ENCODE data around the gene SDK2.

SDK2 gene

GRCh38 chr17:73498176-73498575, 146.1 kb downstream of the SDK2 start:
- Mint-ChIP-seq H3K4me1 (peaks cover 24% of the 10 kb centered on the region), H3K36me3 (peaks cover 25% of the 10 kb centered on the region), H3K9me3 (no peaks in the 10 kb centered on the region), H3K27ac (no peak overlapping the region), H3K4me3 (no peak overlapping the region), H3K27me3 (peaks cover 3% of the 10 kb centered on the region)
- ATAC-seq (ENCODE audit: low read depth) (no peak), DNase-seq (ENCODE audit: low spot score in 2 of 2) (no peak)

DNA sequence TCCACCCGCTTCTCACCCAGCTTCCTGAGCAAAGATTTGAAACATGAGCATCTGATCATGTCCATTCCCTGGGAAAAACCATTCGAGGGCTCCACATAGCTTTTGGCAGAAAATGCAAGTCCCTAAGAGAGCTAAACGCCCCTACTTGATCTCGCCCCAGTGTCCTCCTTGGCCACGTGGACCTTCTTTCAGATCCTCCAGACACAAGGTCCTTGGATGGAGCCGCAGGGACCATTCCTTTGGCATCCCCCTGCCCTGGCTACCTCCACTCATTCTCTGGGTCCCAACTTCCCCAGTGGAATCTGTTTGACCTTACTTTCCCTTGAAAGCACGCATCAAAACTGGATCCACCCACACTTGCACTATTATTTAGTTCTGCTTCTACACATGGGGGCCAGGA, 146.5 kb downstream of the SDK2 start:
- no peak for ATAC-seq (ENCODE audit: low read depth)
- no peak for DNase-seq (ENCODE audit: low spot score in 2 of 2)
- Mint-ChIP-seq H3K4me3 (no peak overlapping the region), H3K27ac (peak overlapping the region; percentile 4), H3K9me3 (no peaks in the 10 kb centered on the region), H3K27me3 (peaks cover 3% of the 10 kb centered on the region), H3K4me1 (peaks cover 24% of the 10 kb centered on the region), H3K36me3 (peaks cover 22% of the 10 kb centered on the region)

DNA sequence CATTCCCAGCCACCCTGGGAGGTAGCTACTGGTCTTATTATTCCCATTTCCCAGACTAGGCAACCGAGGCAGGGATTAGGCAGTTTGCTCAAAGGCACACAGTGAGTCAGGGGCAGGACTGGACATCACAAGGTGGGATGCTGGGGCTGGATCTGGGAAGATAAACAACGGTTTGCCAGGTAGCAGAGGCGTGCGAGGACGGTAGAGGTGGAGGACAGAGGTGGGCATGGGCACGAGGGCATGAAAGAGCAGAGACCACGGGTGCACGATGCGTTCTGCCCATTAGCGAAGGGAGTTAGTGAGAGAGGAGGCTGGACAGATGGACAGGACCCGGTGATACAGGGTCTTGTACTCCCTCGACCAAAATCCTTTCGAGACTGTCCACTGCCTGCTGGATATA, 148.0 kb downstream of the SDK2 start:
- Mint-ChIP-seq H3K27me3 (peaks cover 3% of the 10 kb centered on the region), H3K36me3 (peaks cover 21% of the 10 kb centered on the region), H3K4me3 (no peak overlapping the region), H3K9me3 (no peaks in the 10 kb centered on the region), H3K4me1 (peaks cover 28% of the 10 kb centered on the region), H3K27ac (no peak overlapping the region)
- DNase-seq (ENCODE audit: low spot score in 2 of 2) (no peak), ATAC-seq (ENCODE audit: low read depth) (no peak)

GRCh38 chr17:73495641-73496040, 148.6 kb downstream of the SDK2 start:
- no peaks in the 10 kb centered on the region for H3K9me3 Mint-ChIP-seq
- ATAC-seq (ENCODE audit: low read depth) (no peak), DNase-seq (ENCODE audit: low spot score in 2 of 2) (no peak)
- H3K4me3 Mint-ChIP-seq: no peak overlapping the region
- peaks cover 25% of the 10 kb centered on the region for H3K4me1 Mint-ChIP-seq
- peaks cover 19% of the 10 kb centered on the region for H3K36me3 Mint-ChIP-seq
- peaks cover 3% of the 10 kb centered on the region for H3K27me3 Mint-ChIP-seq
- H3K27ac Mint-ChIP-seq: peak overlapping the region; percentile 22

DNA sequence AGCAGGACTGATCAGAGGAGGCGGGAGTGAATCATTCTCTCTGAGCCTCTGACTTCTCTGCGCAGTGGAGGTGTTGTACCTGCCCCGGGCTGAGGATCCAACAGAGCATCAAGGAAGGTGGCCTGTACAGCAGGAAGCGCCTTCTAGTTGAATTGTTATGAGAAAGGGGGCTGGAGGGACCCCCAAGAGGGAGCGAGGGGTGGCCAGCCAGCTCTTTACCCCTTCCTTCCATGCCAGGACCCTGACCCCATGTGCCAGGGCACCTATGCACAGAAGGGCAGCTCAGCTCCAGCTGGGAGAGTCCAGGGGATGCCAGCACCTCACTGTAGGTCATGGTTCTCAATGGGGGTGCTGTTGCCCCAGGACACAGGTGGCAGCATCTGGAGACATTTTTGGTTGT, 149.3 kb downstream of the SDK2 start:
- Mint-ChIP-seq H3K4me3 (no peak overlapping the region), H3K36me3 (peaks cover 12% of the 10 kb centered on the region), H3K27ac (no peak overlapping the region), H3K4me1 (peaks cover 18% of the 10 kb centered on the region), H3K9me3 (no peaks in the 10 kb centered on the region), H3K27me3 (no peaks in the 10 kb centered on the region)
- DNase-seq (ENCODE audit: low spot score in 2 of 2): no peak
- no peak for ATAC-seq (ENCODE audit: low read depth)

GRCh38 chr17:73493956-73494926, 150.0 kb downstream of the SDK2 start:
- Mint-ChIP-seq H3K4me3 (no peak overlapping the region), H3K36me3 (peaks cover 10% of the 10 kb centered on the region), H3K27ac (no peak overlapping the region), H3K4me1 (peaks cover 17% of the 10 kb centered on the region), H3K27me3 (no peaks in the 10 kb centered on the region), H3K9me3 (no peaks in the 10 kb centered on the region)
- ATAC-seq (ENCODE audit: low read depth) (no peak), DNase-seq (ENCODE audit: low spot score in 2 of 2) (no peak)

DNA sequence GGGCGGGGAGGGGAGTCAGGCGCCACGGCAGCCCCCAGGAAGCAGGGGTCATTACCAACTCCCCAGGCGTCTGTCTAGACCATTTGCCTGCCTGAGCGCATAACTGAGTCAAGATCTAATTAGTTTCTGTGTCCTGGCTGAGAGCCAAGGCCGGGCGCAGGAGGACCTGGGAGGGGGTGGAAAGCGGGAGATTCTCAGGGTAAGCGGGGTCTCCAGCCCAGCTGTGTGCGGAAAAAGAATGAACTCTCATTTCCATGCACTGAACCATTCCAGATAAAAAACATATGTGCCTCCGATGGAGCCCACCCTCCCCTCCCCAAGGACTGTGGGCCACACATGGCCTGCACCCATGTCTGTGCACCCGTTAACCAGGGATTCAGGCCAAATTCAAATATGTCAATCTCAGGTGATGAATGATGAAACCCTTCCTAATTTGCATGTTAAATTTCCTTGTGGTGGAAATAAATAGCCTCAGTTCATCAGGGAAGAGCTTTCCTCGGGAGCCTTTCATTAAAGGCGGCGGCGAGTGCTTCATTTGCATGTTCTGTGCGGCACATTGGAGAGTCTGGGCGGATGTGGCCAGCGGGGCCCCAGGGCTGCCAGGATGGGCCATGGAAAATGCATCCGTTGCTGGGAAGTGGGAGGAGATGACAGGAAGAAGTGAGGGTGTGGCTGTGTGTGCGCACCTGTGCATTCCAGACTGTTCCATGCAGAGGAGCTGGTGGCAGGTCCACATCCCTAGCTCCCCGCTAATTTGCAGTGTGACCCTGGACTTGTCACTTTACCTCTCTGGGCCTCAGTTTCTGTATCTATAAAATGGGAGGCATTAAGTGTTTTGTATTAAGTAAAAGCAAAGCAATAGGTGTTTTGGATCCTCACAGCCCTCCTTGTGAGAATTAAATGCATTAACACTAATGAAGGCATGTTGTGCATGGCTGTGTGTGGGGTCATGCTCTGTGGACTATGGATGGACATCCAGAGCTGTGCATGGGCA, 151.1 kb downstream of the SDK2 start:
- no peaks in the 10 kb centered on the region for H3K27me3 Mint-ChIP-seq
- no peak overlapping the region for H3K27ac Mint-ChIP-seq
- no peak for DNase-seq (ENCODE audit: low spot score in 2 of 2)
- peaks cover 20% of the 10 kb centered on the region for H3K4me1 Mint-ChIP-seq
- no peaks in the 10 kb centered on the region for H3K9me3 Mint-ChIP-seq
- ATAC-seq (ENCODE audit: low read depth): no peak
- peaks cover 10% of the 10 kb centered on the region for H3K36me3 Mint-ChIP-seq
- no peak overlapping the region for H3K4me3 Mint-ChIP-seq

- peaks cover 10% of the 10 kb centered on the region for H3K36me3 Mint-ChIP-seq
- H3K27me3 Mint-ChIP-seq: no peaks in the 10 kb centered on the region
- H3K9me3 Mint-ChIP-seq: no peaks in the 10 kb centered on the region
- H3K4me1 Mint-ChIP-seq: peaks cover 16% of the 10 kb centered on the region
- H3K4me3 Mint-ChIP-seq: no peak overlapping the region
- no peak for ATAC-seq (ENCODE audit: low read depth)
- no peak for DNase-seq (ENCODE audit: low spot score in 2 of 2)
- no peak overlapping the region for H3K27ac Mint-ChIP-seq
These were observed 152.0 kb downstream of the SDK2 start for GRCh38 chr17:73492125-73492820.

GRCh38 chr17:73491648-73492047, 152.6 kb downstream of the SDK2 start:
- DNase-seq (ENCODE audit: low spot score in 2 of 2) (no peak), ATAC-seq (ENCODE audit: low read depth) (no peak)
- Mint-ChIP-seq H3K36me3 (peaks cover 12% of the 10 kb centered on the region), H3K27ac (no peak overlapping the region), H3K4me3 (no peak overlapping the region), H3K4me1 (peaks cover 14% of the 10 kb centered on the region), H3K9me3 (no peaks in the 10 kb centered on the region), H3K27me3 (no peaks in the 10 kb centered on the region)

DNA sequence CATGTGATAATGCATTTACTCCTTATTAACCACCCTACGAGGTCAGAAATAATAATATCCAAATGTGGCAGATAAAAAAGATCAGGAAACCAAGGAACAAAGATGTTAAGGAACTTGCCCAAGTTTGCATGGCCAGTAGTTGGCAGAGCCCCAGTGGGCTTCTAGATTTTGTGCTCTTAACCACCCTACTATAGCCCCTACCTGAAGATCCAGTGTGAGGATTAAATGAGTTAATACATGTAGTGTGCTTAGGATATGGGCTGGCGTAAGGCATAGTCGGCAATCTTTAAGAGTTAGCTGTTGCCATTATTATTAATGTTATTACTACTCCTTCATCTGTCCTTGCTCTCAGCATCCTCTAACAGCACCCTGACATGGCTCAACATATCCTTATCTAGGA, 153.4 kb downstream of the SDK2 start:
- no peak overlapping the region for H3K27ac Mint-ChIP-seq
- no peak for ATAC-seq (ENCODE audit: low read depth)
- DNase-seq (ENCODE audit: low spot score in 2 of 2): no peak
- no peaks in the 10 kb centered on the region for H3K27me3 Mint-ChIP-seq
- H3K4me3 Mint-ChIP-seq: no peak overlapping the region
- H3K9me3 Mint-ChIP-seq: peaks cover 3% of the 10 kb centered on the region
- H3K36me3 Mint-ChIP-seq: peaks cover 17% of the 10 kb centered on the region
- H3K4me1 Mint-ChIP-seq: peaks cover 10% of the 10 kb centered on the region

GRCh38 chr17:73489991-73490390, 154.3 kb downstream of the SDK2 start:
- Mint-ChIP-seq H3K4me1 (peaks cover 10% of the 10 kb centered on the region), H3K27ac (peak overlapping the region; percentile 54), H3K4me3 (no peak overlapping the region), H3K27me3 (no peaks in the 10 kb centered on the region), H3K36me3 (peaks cover 23% of the 10 kb centered on the region), H3K9me3 (peaks cover 6% of the 10 kb centered on the region)
- ATAC-seq (ENCODE audit: low read depth) (no peak), DNase-seq (ENCODE audit: low spot score in 2 of 2) (no peak)

- peak overlapping the region; percentile 54 for H3K27ac Mint-ChIP-seq
- peaks cover 27% of the 10 kb centered on the region for H3K36me3 Mint-ChIP-seq
- no peaks in the 10 kb centered on the region for H3K27me3 Mint-ChIP-seq
- H3K4me3 Mint-ChIP-seq: no peak overlapping the region
- H3K9me3 Mint-ChIP-seq: peaks cover 8% of the 10 kb centered on the region
- peaks cover 8% of the 10 kb centered on the region for H3K4me1 Mint-ChIP-seq
- DNase-seq (ENCODE audit: low spot score in 2 of 2): no peak
- no peak for ATAC-seq (ENCODE audit: low read depth)
These were observed 154.9 kb downstream of the SDK2 start for GRCh38 chr17:73489333-73489732.

DNA sequence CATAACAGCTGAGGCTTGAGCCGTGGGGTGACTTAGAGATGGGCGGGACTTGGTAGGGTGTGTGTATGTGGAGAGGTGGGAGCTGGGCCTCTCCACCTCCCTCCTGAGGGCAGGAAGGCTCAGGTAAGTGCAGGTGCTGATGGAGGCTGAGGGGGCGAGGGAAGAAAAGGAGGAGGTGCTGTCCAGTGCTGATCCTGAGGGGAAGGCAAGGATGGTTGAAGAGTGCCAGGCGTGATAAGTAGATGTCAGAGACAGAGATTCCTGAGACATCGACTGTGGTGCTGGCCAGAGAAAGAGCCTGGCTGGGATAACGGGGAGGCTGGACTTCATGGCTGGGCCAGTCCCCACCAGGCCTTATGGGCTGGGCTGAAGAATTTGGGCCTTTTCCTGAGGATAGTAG, 159.1 kb downstream of the SDK2 start:
- Mint-ChIP-seq H3K27ac (no peak overlapping the region), H3K9me3 (peaks cover 8% of the 10 kb centered on the region), H3K36me3 (peaks cover 29% of the 10 kb centered on the region), H3K4me3 (no peak overlapping the region), H3K27me3 (peaks cover 1% of the 10 kb centered on the region), H3K4me1 (peaks cover 19% of the 10 kb centered on the region)
- no peak for DNase-seq (ENCODE audit: low spot score in 2 of 2)
- ATAC-seq (ENCODE audit: low read depth): no peak

All from memory B cell (primary cell).